ENCODE measurements around the gene FRRS1.

FRRS1 gene

GRCh38 chr1:99673315-99673714, 93.1 kb downstream of the FRRS1 start:
- Histone ChIP-seq H3K9ac (ENCODE audit: low read length in 5 of 5) (peak overlapping the region in 2 of 5 donors; percentile 16 to 63), H3K27ac (ENCODE audit: low read depth, low read length) (peak overlapping the region; percentile 93), H3K27me3 (ENCODE audit: control insufficient read depth in 5 of 5, insufficient read depth in 4 of 5, low read length in 5 of 5) (no peaks in the 10 kb centered on the region), H3K36me3 (ENCODE audit: control insufficient read depth in 5 of 5, insufficient read depth in 5 of 5, low read length in 5 of 5) (peaks cover 46 to 81% (median 65%) of the 10 kb centered on the region in 5 donors), H3K9me3 (ENCODE audit: control insufficient read depth in 5 of 5, low read length in 5 of 5) (no peaks in the 10 kb centered on the region), H3K4me1 (ENCODE audit: control insufficient read depth in 5 of 5, insufficient read depth in 5 of 5, low read length in 5 of 5) (peaks cover 7 to 82% (median 65%) of the 10 kb centered on the region in 5 donors), H3K4me3 (ENCODE audit: low read depth in 1 of 5, low read length in 5 of 5) (no peak overlapping the region)

GRCh38 chr1:99672530-99673213, 93.8 kb downstream of the FRRS1 start:
- Histone ChIP-seq H3K36me3 (ENCODE audit: control insufficient read depth in 5 of 5, insufficient read depth in 5 of 5, low read length in 5 of 5) (peaks cover 49 to 81% (median 64%) of the 10 kb centered on the region in 5 donors), H3K9ac (ENCODE audit: low read length in 5 of 5) (peak overlapping the region in 4 of 5 donors; percentile 20 to 63 (median 26)), H3K27ac (ENCODE audit: low read depth, low read length) (peak overlapping the region; percentile 93), H3K27me3 (ENCODE audit: control insufficient read depth in 5 of 5, insufficient read depth in 4 of 5, low read length in 5 of 5) (no peaks in the 10 kb centered on the region), H3K4me3 (ENCODE audit: low read depth in 1 of 5, low read length in 5 of 5) (no peak overlapping the region), H3K9me3 (ENCODE audit: control insufficient read depth in 5 of 5, low read length in 5 of 5) (no peaks in the 10 kb centered on the region), H3K4me1 (ENCODE audit: control insufficient read depth in 5 of 5, insufficient read depth in 5 of 5, low read length in 5 of 5) (peaks cover 7 to 84% (median 66%) of the 10 kb centered on the region in 5 donors)

DNA sequence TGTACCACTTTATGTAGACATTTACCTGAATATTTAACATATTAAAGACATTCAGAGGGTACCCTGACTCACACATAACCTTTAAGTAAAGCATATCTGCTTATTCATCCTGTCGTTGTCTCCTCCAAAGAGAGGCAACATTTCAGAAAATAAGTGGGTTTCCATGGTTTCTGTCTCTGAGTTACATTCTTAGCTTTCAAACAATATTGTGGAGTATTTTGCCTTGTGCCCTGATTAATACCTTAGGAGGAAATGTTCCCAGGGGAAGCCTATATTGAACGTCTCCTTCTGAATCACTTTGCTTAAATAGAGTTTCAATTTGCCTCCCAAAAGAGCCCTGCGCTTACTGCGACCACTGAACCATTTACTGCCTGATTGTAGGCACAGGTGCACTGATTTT, 94.4 kb downstream of the FRRS1 start:
- Histone ChIP-seq H3K27ac (ENCODE audit: low read depth, low read length) (peak overlapping the region; percentile 93), H3K9me3 (ENCODE audit: control insufficient read depth in 5 of 5, low read length in 5 of 5) (no peaks in the 10 kb centered on the region), H3K36me3 (ENCODE audit: control insufficient read depth in 5 of 5, insufficient read depth in 5 of 5, low read length in 5 of 5) (peaks cover 47 to 82% (median 64%) of the 10 kb centered on the region in 5 donors), H3K27me3 (ENCODE audit: control insufficient read depth in 5 of 5, insufficient read depth in 4 of 5, low read length in 5 of 5) (no peaks in the 10 kb centered on the region), H3K9ac (ENCODE audit: low read length in 5 of 5) (peak overlapping the region in 3 of 5 donors; percentile 20 to 52 (median 28)), H3K4me1 (ENCODE audit: control insufficient read depth in 5 of 5, insufficient read depth in 5 of 5, low read length in 5 of 5) (peaks cover 7 to 80% (median 66%) of the 10 kb centered on the region in 5 donors), H3K4me3 (ENCODE audit: low read depth in 1 of 5, low read length in 5 of 5) (no peak overlapping the region)

- Histone ChIP-seq H3K4me3 (ENCODE audit: low read depth in 1 of 5, low read length in 5 of 5) (no peak overlapping the region), H3K9ac (ENCODE audit: low read length in 5 of 5) (peak overlapping the region in 1 of 5 donors; percentile 34), H3K9me3 (ENCODE audit: control insufficient read depth in 5 of 5, low read length in 5 of 5) (no peaks in the 10 kb centered on the region), H3K4me1 (ENCODE audit: control insufficient read depth in 5 of 5, insufficient read depth in 5 of 5, low read length in 5 of 5) (peaks cover 10 to 77% (median 62%) of the 10 kb centered on the region in 5 donors), H3K27me3 (ENCODE audit: control insufficient read depth in 5 of 5, insufficient read depth in 4 of 5, low read length in 5 of 5) (no peaks in the 10 kb centered on the region), H3K36me3 (ENCODE audit: control insufficient read depth in 5 of 5, insufficient read depth in 5 of 5, low read length in 5 of 5) (peaks cover 46 to 83% (median 59%) of the 10 kb centered on the region in 5 donors), H3K27ac (ENCODE audit: low read depth, low read length) (peak overlapping the region; percentile 93)
Measured at GRCh38 chr1:99670583-99670982, 95.9 kb downstream of the FRRS1 start.

- Histone ChIP-seq H3K9me3 (ENCODE audit: control insufficient read depth in 5 of 5, low read length in 5 of 5) (no peaks in the 10 kb centered on the region), H3K36me3 (ENCODE audit: control insufficient read depth in 5 of 5, insufficient read depth in 5 of 5, low read length in 5 of 5) (peaks cover 46 to 75% (median 56%) of the 10 kb centered on the region in 5 donors), H3K27me3 (ENCODE audit: control insufficient read depth in 5 of 5, insufficient read depth in 4 of 5, low read length in 5 of 5) (no peaks in the 10 kb centered on the region), H3K4me3 (ENCODE audit: low read depth in 1 of 5, low read length in 5 of 5) (no peak overlapping the region), H3K27ac (ENCODE audit: low read depth, low read length) (peak overlapping the region; percentile 93), H3K9ac (ENCODE audit: low read length in 5 of 5) (peak overlapping the region in 1 of 5 donors; percentile 34), H3K4me1 (ENCODE audit: control insufficient read depth in 5 of 5, insufficient read depth in 5 of 5, low read length in 5 of 5) (peaks cover 10 to 75% (median 63%) of the 10 kb centered on the region in 5 donors)
Measured at GRCh38 chr1:99669821-99670220, 96.6 kb downstream of the FRRS1 start.

- no peaks in the 10 kb centered on the region for H3K9me3 ChIP-seq (ENCODE audit: control insufficient read depth in 5 of 5, low read length in 5 of 5)
- no peaks in the 10 kb centered on the region for H3K27me3 ChIP-seq (ENCODE audit: control insufficient read depth in 5 of 5, insufficient read depth in 4 of 5, low read length in 5 of 5)
- H3K27ac ChIP-seq (ENCODE audit: low read depth, low read length): peak overlapping the region; percentile 93
- H3K9ac ChIP-seq (ENCODE audit: low read length in 5 of 5): peak overlapping the region in 1 of 5 donors; percentile 34
- peaks cover 47 to 72% (median 52%) of the 10 kb centered on the region in 5 donors for H3K36me3 ChIP-seq (ENCODE audit: control insufficient read depth in 5 of 5, insufficient read depth in 5 of 5, low read length in 5 of 5)
- H3K4me3 ChIP-seq (ENCODE audit: low read depth in 1 of 5, low read length in 5 of 5): no peak overlapping the region
- H3K4me1 ChIP-seq (ENCODE audit: control insufficient read depth in 5 of 5, insufficient read depth in 5 of 5, low read length in 5 of 5): peaks cover 10 to 75% (median 60%) of the 10 kb centered on the region in 5 donors
Measured at GRCh38 chr1:99669376-99669775, 97.1 kb downstream of the FRRS1 start.

DNA sequence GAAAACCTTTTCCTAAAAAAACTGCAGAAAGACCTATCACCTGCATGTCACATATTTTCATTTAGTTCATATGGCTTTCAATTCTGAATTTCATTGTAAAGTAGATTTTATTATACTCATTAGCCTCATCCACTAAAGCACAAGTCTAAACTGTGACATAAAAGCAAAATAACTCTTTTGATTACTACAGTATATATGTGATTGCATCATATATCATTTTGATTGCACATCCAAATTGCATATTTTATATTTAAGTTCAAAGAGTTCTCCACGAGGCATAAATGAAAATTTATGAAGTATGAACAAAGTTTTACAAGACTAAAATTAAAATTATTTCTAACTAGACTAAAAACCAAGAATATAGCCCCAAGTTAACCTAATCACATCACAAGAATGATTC, 101.2 kb downstream of the FRRS1 start:
- Histone ChIP-seq H3K4me1 (ENCODE audit: control insufficient read depth in 5 of 5, insufficient read depth in 5 of 5, low read length in 5 of 5) (peaks cover 10 to 73% (median 62%) of the 10 kb centered on the region in 5 donors), H3K9ac (ENCODE audit: low read length in 5 of 5) (no peak overlapping the region), H3K9me3 (ENCODE audit: control insufficient read depth in 5 of 5, low read length in 5 of 5) (no peaks in the 10 kb centered on the region), H3K27me3 (ENCODE audit: control insufficient read depth in 5 of 5, insufficient read depth in 4 of 5, low read length in 5 of 5) (no peaks in the 10 kb centered on the region), H3K4me3 (ENCODE audit: low read depth in 1 of 5, low read length in 5 of 5) (no peak overlapping the region), H3K27ac (ENCODE audit: low read depth, low read length) (peak overlapping the region; percentile 99), H3K36me3 (ENCODE audit: control insufficient read depth in 5 of 5, insufficient read depth in 5 of 5, low read length in 5 of 5) (peaks cover 37 to 53% (median 44%) of the 10 kb centered on the region in 5 donors)

DNA sequence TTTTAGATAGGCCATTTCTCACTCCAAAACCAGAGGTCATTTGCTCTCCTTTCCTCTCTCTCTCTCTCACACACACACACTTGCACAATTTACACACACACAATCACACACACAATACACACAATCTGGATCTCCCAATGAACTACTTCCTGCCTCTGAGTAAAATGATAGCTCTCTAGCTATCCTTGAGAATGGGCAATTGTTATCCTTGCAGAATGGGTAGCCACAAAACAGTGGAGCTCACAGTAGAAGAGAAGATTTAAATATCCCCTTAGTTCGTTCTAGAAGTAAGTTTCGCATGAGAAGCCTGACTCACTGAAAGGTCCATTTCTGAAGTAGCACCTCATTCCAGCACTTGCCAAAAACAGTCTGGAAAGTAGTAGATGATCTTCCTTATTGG, 102.9 kb downstream of the FRRS1 start:
- H3K9me3 ChIP-seq (ENCODE audit: control insufficient read depth in 5 of 5, low read length in 5 of 5): no peaks in the 10 kb centered on the region
- H3K27me3 ChIP-seq (ENCODE audit: control insufficient read depth in 5 of 5, insufficient read depth in 4 of 5, low read length in 5 of 5): no peaks in the 10 kb centered on the region
- H3K27ac ChIP-seq (ENCODE audit: low read depth, low read length): peak overlapping the region; percentile 99
- H3K9ac ChIP-seq (ENCODE audit: low read length in 5 of 5): peak overlapping the region in 1 of 5 donors; percentile 21
- peaks cover 12 to 70% (median 68%) of the 10 kb centered on the region in 5 donors for H3K4me1 ChIP-seq (ENCODE audit: control insufficient read depth in 5 of 5, insufficient read depth in 5 of 5, low read length in 5 of 5)
- H3K36me3 ChIP-seq (ENCODE audit: control insufficient read depth in 5 of 5, insufficient read depth in 5 of 5, low read length in 5 of 5): peaks cover 20 to 36% (median 27%) of the 10 kb centered on the region in 5 donors
- H3K4me3 ChIP-seq (ENCODE audit: low read depth in 1 of 5, low read length in 5 of 5): no peak overlapping the region

- H3K4me1 ChIP-seq (ENCODE audit: control insufficient read depth in 5 of 5, insufficient read depth in 5 of 5, low read length in 5 of 5): peaks cover 12 to 76% (median 71%) of the 10 kb centered on the region in 5 donors
Measured at GRCh38 chr1:99662539-99663080, 103.8 kb downstream of the FRRS1 start.

GRCh38 chr1:99661780-99662179, 104.7 kb downstream of the FRRS1 start:
- Histone ChIP-seq H3K36me3 (ENCODE audit: control insufficient read depth in 5 of 5, insufficient read depth in 5 of 5, low read length in 5 of 5) (peaks cover 7 to 26% (median 11%) of the 10 kb centered on the region in 5 donors), H3K9ac (ENCODE audit: low read length in 5 of 5) (peak overlapping the region in 3 of 5 donors; percentile 4 to 85 (median 38)), H3K4me3 (ENCODE audit: low read depth in 1 of 5, low read length in 5 of 5) (no peak overlapping the region), H3K27me3 (ENCODE audit: control insufficient read depth in 5 of 5, insufficient read depth in 4 of 5, low read length in 5 of 5) (no peaks in the 10 kb centered on the region), H3K4me1 (ENCODE audit: control insufficient read depth in 5 of 5, insufficient read depth in 5 of 5, low read length in 5 of 5) (peaks cover 11 to 85% (median 78%) of the 10 kb centered on the region in 5 donors), H3K27ac (ENCODE audit: low read depth, low read length) (peak overlapping the region; percentile 99), H3K9me3 (ENCODE audit: control insufficient read depth in 5 of 5, low read length in 5 of 5) (no peaks in the 10 kb centered on the region)

More at GRCh38 chr1:99662539-99663080, 103.8 kb downstream of the FRRS1 start:
- no peaks in the 10 kb centered on the region for H3K27me3 ChIP-seq (ENCODE audit: control insufficient read depth in 5 of 5, insufficient read depth in 4 of 5, low read length in 5 of 5)
- no peaks in the 10 kb centered on the region for H3K9me3 ChIP-seq (ENCODE audit: control insufficient read depth in 5 of 5, low read length in 5 of 5)
- peaks cover 11 to 31% (median 19%) of the 10 kb centered on the region in 5 donors for H3K36me3 ChIP-seq (ENCODE audit: control insufficient read depth in 5 of 5, insufficient read depth in 5 of 5, low read length in 5 of 5)
- H3K4me3 ChIP-seq (ENCODE audit: low read depth in 1 of 5, low read length in 5 of 5): no peak overlapping the region
- H3K27ac ChIP-seq (ENCODE audit: low read depth, low read length): peak overlapping the region; percentile 99
- H3K9ac ChIP-seq (ENCODE audit: low read length in 5 of 5): peak overlapping the region in 1 of 5 donors; percentile 37
